ENCODE measurements around the gene TTC29. TPM values are rescaled to one million over a fixed set of nuclear protein-coding genes. Genes with fewer than 3 reads are reported as not detected.

TTC29 gene
- total RNA-seq, 2 donors from 2014 or later: 0.22 TPM; not detected in 1

- Histone ChIP-seq H3K4me1 (no peaks in the 10 kb centered on the region), H3K4me3 (no peak overlapping the region), H3K36me3 (no peaks in the 10 kb centered on the region), H3K27me3 (no peaks in the 10 kb centered on the region), H3K27ac (no peak overlapping the region), H3K9me3 (no peaks in the 10 kb centered on the region)
- TF ChIP-seq CTCF (IDR thresholded peaks at IDR 0.05): no peak
- DNase-seq (ENCODE audit: low spot score): no peak
These were observed 29.4 kb upstream of the TTC29 start for GRCh38 chr4:146975036-146975435.

GRCh38 chr4:146972036-146972435 lies 26.4 kb upstream of the TTC29 start:
- no peak for TF ChIP-seq CTCF (IDR thresholded peaks at IDR 0.05)
- no peak overlapping the region for H3K27ac ChIP-seq
- H3K4me1 ChIP-seq: no peaks in the 10 kb centered on the region
- H3K9me3 ChIP-seq: no peaks in the 10 kb centered on the region
- H3K4me3 ChIP-seq: no peak overlapping the region
- H3K36me3 ChIP-seq: no peaks in the 10 kb centered on the region
- no peak for DNase-seq (ENCODE audit: low spot score)
- H3K27me3 ChIP-seq: no peaks in the 10 kb centered on the region

- Histone ChIP-seq H3K27me3 (no peaks in the 10 kb centered on the region), H3K27ac (no peak overlapping the region), H3K9me3 (no peaks in the 10 kb centered on the region), H3K4me3 (no peak overlapping the region), H3K36me3 (no peaks in the 10 kb centered on the region), H3K4me1 (no peaks in the 10 kb centered on the region)
- DNase-seq (ENCODE audit: low spot score): no peak
- no peak for TF ChIP-seq CTCF (IDR thresholded peaks at IDR 0.05)
These were observed 23.5 kb upstream of the TTC29 start for GRCh38 chr4:146969126-146969525.

- Histone ChIP-seq H3K4me3 (no peak overlapping the region), H3K36me3 (no peaks in the 10 kb centered on the region), H3K9me3 (no peaks in the 10 kb centered on the region), H3K4me1 (peaks cover 0 to 5% of the 10 kb centered on the region in 2 donors), H3K27ac (no peak overlapping the region), H3K27me3 (no peaks in the 10 kb centered on the region)
- no peak for DNase-seq (ENCODE audit: low spot score)
- no peak for TF ChIP-seq CTCF (IDR thresholded peaks at IDR 0.05)
These were observed 15.0 kb upstream of the TTC29 start for GRCh38 chr4:146960634-146961033.

GRCh38 chr4:146959692-146960091 lies 14.0 kb upstream of the TTC29 start:
- no peak for TF ChIP-seq CTCF (IDR thresholded peaks at IDR 0.05)
- H3K9me3 ChIP-seq: no peaks in the 10 kb centered on the region
- no peak overlapping the region for H3K27ac ChIP-seq
- no peak for DNase-seq (ENCODE audit: low spot score)
- no peaks in the 10 kb centered on the region for H3K36me3 ChIP-seq
- H3K4me3 ChIP-seq: no peak overlapping the region
- H3K27me3 ChIP-seq: no peaks in the 10 kb centered on the region
- peaks cover 0 to 5% of the 10 kb centered on the region in 2 donors for H3K4me1 ChIP-seq

- H3K27me3 ChIP-seq: no peaks in the 10 kb centered on the region
- H3K4me1 ChIP-seq: peaks cover 0 to 5% of the 10 kb centered on the region in 2 donors
- no peak overlapping the region for H3K4me3 ChIP-seq
- TF ChIP-seq CTCF (IDR thresholded peaks at IDR 0.05): no peak
- H3K27ac ChIP-seq: no peak overlapping the region
- H3K9me3 ChIP-seq: no peaks in the 10 kb centered on the region
- no peak for DNase-seq (ENCODE audit: low spot score)
- H3K36me3 ChIP-seq: no peaks in the 10 kb centered on the region
These were observed 11.6 kb upstream of the TTC29 start for GRCh38 chr4:146957237-146957636.
